IMR-90 (cell line): ENCODE results near the gene SPPL2A.
"Not testable (repeated sequence)": the region's sequence is repeated elsewhere in the genome, so short reads cannot be mapped to it uniquely, and the experiment has no call there.

Source experiments
- CEBPB ChIP-seq: IDR thresholded peaks from 2 replicates; pipeline ENCODE4 v1.6.1; 2012; ENCODE audit warnings: low read depth, low read length, improper control_type of control experiment
- POLR2A ChIP-seq: IDR thresholded peaks from 2 replicates; pipeline ENCODE4 v1.6.1; 2012; ENCODE audit warnings: mild to moderate bottlenecking, low read depth, low read length
- SMC3 ChIP-seq: fragments of 150-350 bp; IDR thresholded peaks from 2 replicates; pipeline ENCODE4 v1.6.1; 2016; ENCODE audit warnings: low read depth, mild to moderate bottlenecking, antibody characterized with exemption, low read length, moderate library complexity
- TF ChIP-seq, protein P1 (sequence below): conservative IDR thresholded peaks from 2 replicates; pipeline ENCODE4 v1.5.1; 2012; ENCODE audit warnings: mild to moderate bottlenecking, low read depth, low read length, improper control_type of control experiment
- TF ChIP-seq, protein P2 (sequence below): fragments of 150-350 bp; IDR thresholded peaks from 2 replicates; pipeline ENCODE4 v1.6.1; 2016; ENCODE audit warnings: low read depth, mild to moderate bottlenecking, low read length, moderate library complexity, borderline replicate concordance

- TF ChIP-seq, protein P1, sequence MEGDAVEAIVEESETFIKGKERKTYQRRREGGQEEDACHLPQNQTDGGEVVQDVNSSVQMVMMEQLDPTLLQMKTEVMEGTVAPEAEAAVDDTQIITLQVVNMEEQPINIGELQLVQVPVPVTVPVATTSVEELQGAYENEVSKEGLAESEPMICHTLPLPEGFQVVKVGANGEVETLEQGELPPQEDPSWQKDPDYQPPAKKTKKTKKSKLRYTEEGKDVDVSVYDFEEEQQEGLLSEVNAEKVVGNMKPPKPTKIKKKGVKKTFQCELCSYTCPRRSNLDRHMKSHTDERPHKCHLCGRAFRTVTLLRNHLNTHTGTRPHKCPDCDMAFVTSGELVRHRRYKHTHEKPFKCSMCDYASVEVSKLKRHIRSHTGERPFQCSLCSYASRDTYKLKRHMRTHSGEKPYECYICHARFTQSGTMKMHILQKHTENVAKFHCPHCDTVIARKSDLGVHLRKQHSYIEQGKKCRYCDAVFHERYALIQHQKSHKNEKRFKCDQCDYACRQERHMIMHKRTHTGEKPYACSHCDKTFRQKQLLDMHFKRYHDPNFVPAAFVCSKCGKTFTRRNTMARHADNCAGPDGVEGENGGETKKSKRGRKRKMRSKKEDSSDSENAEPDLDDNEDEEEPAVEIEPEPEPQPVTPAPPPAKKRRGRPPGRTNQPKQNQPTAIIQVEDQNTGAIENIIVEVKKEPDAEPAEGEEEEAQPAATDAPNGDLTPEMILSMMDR: not testable (repeated sequence)
- not testable (repeated sequence) for TF ChIP-seq POLR2A, CEBPB, SMC3
- TF ChIP-seq, protein P2, sequence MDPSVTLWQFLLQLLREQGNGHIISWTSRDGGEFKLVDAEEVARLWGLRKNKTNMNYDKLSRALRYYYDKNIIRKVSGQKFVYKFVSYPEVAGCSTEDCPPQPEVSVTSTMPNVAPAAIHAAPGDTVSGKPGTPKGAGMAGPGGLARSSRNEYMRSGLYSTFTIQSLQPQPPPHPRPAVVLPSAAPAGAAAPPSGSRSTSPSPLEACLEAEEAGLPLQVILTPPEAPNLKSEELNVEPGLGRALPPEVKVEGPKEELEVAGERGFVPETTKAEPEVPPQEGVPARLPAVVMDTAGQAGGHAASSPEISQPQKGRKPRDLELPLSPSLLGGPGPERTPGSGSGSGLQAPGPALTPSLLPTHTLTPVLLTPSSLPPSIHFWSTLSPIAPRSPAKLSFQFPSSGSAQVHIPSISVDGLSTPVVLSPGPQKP: not testable (repeated sequence)
Observed at GRCh38 chr15:50812181-50812506, 46.6 kb upstream of the SPPL2A start.
